Astrocyte of the hippocampus (primary cell): Measurements from ENCODE around the gene ATF7.
"Not testable (repeated sequence)": the region's sequence is repeated elsewhere in the genome, so short reads cannot be mapped to it uniquely, and the experiment has no call there.

Experiments
- DNase-seq: peaks from one replicate; pipeline ENCODE4 v3.0.0; 2011; ENCODE audit warnings: low read depth, low spot score

Gene ATF7

DNA sequence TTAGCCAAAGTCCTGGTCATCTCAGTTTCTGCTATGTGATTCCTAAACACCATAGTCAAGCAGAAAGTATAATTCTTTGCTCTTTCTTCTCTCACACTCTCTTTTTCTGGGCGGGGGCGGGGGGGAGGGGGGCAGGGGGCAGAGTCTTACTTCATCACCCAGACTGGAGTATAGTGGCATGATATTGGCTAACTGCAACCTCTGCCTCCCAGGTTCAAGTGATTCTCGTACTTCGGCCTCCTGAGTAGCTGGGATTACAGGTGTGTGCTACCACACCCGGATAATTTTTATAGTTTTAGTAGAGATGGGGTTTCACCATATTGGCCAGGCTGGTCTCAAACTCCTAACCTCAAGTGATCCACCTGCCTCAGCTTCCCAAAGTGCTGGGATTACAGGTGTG is 60.8 kb downstream of the ATF7 start:
- DNase-seq, result not testable (repeated sequence)

DNA sequence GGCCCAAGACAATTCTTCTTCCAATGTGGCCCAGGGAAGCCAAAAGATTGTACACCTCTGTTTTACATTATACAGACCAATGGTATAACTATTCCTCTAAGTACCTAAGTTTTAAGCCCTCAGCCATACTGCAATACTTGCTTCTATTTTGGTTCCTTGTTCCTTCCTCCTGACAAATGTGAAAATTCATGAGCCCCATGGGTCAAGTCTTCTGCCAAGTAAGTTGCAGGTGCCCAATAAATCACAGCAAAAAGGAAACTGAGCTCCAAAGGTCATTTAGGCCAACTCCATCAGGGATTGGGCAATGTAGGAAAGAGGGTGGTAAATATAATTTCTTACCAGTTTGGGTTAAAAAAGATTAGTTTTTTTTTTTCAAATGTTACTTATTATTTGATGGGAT is 61.2 kb downstream of the ATF7 start:
- no peak for DNase-seq

DNA sequence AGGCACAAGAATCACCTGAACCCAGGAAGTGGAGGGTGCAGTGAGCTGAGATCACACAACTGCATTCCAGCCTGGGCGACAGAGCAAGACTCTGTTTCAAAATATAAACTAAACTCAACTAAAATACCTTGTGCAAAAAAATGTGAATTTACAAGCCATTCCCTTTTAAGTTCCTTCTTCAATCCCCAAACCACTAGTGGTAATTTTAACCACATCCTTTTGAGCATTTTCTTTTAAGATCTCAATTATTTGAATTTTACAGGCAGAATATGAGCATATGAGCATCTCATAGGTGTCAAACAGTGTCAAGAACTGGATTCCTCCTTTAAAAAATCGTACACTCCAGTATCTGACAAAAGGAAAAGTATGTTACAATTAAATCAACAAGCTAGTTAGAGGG is 61.9 kb downstream of the ATF7 start:
- no peak for DNase-seq

DNA sequence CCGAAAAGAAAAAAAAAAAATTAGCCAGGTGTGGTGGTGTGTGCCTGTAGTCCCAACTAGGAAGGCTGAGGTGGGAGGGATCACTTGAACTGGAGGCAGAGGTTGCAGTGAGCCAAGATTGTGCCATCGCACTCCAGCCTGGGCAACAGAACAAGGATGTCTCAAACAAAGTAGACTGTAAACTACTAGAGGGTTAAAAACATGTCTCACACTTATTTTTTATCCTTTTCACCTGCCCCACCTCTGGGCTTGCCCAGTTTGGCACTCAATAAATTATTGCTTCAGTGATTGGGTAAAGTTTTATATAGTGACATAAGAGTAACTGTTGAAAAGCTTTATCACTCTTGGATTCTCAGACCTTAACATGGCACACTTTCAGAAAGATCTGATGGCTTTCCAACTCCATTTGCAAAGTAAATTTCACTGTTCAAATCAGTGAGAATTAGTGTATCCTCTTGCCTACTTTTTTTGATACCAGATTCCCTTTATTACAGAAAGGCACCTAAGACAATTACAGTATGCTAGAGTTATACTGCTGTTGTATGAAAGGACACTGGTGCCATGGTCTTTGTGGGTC is 62.6 kb downstream of the ATF7 start:
- no peak for DNase-seq

DNA sequence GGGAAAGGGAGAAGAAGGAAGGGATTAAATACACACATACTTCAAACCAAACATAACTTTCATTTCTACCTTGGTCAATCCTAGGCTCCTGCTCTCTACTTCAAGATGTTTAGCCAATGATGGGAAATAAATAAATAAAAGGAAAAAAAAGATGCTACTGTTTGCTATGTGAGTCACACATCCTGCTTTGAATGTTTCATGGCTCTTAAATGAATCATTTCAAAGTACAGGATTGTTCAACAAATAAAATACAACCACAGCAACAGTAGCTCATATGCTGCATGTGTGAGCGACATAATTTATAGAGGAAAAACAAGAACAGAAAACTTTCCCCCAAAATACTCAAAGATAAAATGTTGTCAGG is 64.6 kb downstream of the ATF7 start:
- DNase-seq, result peak; percentile 77

DNA sequence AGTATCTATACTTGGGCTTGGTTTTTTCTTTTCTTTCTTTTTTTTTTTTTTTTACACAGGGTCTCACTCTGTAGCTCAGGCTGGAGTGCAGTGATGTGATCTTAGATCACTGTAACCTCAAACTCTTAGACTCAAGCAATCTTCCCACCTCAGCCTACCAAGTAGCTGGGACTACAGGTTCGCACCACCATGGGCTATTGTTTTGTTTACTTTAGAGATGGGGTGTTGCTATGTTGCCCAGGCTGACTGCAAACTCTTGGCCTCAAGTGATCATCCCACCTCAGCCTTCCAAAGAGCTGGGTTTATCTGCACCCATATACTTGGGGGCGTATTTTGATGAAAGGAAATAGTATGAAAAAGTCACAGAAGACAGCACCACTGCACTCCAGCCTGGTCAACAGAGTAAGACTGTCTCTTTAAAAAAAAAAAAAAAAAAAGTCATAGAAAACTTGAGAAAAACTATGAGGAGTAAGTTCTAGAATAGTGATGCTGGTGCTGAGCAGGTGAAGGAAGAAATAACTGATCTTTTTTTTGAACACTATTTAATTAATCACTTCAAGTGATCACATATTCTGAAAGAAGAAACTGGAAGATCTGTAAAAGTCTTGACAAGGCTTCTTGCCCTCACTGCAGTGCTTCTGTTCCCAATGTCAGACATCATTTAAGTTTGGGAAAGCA is 65.1 kb downstream of the ATF7 start:
- peak; percentile 37 for DNase-seq

DNA sequence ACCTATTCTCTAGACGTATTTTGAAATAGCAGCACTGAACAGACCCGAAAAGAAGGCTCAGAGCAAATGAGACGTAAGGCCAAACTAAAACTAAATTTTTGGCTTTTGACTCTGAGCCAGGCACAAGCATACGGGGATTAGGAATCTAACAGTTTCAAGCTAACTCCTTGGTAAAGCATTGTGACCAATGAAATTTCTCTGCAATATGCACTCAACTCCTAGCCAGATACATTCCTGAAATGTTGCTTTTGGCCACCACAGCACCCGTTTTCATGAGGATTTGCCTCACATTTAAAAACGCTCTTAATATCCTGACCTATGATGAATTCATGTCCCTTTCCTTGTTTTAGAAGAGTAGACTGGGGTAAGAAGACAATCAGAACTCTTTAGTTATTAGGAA is 65.8 kb downstream of the ATF7 start:
- DNase-seq, result peak; percentile 86

DNA sequence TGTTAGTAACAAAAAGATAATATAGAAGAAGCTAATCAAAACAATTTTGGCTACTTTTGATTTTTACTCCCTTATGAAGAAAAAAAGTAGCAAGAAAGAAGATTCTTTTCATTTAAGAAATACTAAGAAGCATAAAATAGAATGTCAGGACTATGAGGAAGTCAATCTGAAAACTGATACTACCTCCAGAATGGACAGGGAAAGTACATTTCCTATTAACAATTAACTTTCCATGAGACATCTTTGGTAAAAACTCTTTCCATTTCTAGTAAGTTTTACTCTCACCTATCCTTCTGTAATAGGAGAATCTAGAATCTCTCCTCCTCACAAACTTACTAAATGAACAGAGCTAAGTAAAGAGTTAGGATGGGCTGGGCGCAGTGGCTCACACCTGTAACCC is 67.6 kb downstream of the ATF7 start:
- no peak for DNase-seq

DNA sequence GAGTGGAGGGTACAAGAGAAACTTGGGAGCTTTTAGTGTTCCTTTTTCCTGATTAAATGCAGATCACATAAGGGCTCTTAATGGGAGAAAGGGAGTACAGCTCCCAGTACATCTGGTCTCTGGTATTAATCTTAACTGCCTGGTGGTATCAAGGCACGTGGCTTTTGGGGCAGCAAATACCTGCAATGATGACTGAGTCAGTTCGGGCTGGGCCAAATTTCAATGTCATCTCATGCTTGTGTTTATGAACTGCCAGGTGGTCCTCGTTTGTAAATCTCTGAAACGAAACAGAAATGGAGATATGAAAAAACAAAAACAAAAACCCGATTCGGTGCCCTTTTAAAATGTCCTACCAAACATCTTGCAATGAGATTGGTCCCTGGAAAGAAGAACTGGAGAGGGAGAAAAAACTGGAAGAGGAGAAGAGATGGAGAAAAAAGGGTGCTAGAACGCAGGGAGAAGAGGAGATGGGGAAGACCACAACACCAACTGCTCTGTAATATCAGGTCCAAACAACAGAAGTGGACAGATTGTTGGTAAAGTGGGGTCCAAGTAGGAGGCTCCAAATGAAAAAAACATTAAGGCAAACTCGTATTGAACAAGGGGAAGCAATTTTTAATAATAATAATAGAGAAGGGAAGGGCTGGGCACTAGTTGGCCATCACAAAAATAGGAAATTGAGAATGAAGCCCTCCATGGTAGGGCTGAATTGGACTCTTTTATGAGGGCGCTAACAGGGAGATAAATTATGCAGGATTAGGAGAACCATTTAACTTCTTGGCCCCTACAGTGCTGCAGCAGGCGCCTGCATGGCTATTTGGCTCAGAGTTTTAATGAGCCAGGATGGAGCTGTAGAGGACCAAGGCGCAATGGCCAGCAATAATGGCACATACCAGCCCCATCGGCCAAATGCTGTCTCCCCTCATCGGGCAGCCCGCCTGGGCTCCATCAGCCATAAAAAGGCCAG is 73.5 kb downstream of the ATF7 start:
- DNase-seq, result no peak

DNA sequence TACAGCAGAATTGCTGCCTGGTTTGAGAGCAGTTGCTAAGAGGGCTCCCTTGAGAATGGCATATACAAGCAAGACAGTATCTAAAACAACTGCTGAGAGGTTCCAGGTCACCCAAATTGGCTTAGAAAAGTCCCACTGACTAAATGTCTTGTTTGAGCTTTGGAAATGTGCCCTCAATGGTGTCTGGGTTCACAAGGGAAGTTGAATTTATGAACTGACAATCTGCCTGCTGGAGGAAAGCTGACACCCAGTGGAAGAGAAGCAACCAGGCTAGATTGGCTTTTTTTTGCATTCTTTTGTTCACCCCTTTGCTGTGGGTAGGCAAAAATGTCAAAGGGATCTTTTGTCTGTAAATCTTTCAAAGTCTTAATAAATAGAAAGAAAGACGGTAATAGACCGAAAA is 74.3 kb downstream of the ATF7 start:
- DNase-seq, result peak; percentile 34

DNA sequence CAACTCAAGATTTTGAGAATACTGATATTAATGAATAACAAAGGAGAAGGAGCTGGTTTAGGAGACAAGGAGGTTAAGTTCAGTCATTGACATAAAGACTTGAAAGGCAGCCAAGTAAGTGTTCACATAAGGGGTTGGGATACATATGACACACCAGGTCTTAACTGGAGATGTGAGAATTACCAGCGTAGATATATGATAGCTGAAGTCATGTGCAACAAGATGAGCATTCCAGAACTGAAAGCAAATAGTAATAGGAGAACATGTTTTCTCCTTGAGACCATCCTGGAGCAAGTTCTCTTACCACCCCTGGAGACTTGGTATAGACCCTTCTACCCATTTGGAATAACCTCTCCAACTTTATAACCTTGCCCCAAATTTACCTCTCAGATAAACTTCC is 75.6 kb downstream of the ATF7 start:
- DNase-seq, result no peak

DNA sequence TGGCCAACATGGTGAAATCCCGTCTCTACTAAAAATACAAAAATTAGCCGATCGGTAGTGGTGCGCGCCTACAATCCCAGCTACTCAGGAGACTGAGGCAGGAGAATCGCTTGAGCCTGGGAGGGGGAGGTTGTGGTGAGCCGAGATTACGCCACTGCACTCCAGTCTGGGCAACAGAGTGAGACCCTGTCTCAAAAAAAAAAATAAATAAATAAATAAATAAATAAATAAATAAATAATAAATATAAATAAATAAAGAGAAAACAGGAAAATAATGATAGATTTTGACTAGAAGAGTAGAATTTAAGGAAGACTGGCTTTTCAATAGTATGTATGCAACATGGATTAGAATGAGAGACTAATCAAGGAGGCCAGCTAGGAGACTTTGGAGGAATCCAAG is 76.1 kb downstream of the ATF7 start:
- DNase-seq, result not testable (repeated sequence)

DNA sequence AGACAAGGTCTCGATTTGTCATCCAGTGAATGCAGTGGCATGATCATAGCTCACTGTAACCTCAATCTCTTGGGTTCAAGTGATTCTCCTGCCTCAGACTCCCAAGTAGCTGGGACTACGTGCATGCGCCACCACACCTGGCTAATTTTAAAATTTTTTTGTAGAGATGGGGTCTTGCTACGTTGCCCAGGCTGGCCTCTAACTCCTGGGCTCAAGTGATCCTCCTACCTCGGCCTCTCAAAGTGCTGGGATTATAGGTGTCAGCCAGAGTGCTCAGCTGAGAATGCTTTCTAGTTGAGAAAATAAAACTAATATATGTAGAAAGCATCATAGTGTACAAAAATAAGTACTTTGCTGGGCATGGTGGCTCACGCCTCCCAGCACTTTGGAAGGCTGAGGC is 77.8 kb downstream of the ATF7 start:
- DNase-seq, result not testable (repeated sequence)

DNA sequence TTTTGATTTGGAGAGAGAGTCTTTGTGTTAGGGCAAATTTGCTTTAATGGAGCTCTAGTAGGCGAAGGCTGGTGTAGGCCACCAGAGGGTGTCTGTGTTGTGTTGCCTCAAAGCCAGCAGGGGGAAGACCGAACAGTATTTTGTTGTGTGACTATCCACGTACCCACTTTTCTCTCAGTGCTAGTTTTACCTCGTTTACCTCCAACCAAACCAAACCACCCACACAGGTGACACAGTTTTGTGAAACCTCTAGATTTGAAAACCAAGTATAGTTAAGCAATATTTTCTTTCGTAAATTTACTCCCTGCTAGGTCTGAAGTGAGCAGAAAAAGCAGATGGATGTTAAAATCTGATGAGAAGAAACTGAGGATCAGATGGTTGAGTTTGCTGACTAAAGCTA is 82.6 kb downstream of the ATF7 start:
- peak; percentile 84 for DNase-seq

DNA sequence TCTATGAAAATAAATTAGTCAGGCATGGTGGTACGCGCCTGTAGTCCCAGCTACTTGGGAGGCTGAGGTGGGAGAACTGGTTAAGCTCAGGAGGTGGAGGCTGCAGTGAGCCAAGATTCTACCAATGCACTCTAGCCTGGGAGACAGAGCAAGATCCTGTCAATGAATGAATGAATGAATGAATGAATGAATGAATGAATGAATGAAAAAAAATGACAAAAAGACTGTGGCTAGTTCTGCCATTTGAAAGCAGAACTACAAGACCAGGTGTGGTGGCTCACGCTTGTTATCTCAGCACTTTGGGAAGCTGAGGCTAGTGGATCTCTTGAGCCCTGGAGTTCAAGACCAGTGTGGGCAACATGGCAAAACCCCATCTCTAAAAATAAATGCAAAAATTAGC is 86.7 kb downstream of the ATF7 start:
- DNase-seq, result no peak

DNA sequence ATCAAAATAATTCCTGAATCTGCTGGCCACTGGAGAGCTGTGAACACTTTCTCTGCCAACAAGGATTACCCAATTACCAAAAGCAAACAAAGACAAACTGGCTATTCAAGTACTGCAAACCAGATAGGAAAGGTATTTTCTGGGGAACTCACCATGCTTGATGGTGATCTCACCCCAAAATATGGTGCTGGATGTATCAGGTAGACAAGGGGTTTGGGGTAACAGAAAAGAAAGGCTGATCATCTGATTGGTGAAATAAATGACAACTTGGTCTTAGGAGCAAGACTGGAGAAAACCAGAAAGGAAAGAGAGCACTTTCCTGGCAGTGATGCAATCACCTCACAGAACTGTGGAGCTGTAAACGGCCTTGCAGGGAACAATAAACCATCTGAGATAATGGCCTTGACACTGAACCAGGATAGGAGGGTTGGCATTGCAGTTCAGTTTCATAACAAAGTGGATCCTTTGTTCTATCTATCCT is 87.9 kb downstream of the ATF7 start:
- peak; percentile 33 for DNase-seq

DNA sequence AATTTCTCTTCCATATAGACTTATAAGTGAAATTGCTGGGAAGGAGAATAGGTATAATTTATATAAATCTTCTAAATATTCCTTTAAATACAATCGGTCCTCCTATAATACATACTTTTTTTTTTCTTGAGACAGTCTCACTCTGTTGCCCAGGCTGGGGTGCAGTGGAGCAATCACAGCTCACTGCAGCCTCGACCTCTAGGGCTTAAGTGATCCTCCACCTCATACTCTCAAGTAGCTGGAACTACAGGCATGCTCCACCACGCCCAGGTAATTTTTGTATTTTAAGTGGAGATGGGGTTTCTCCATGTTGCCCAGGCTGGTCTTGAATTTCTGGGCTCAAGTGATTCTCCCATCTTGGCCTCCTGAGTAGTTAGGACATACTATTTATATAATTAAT is 89.2 kb downstream of the ATF7 start:
- DNase-seq, result no peak

DNA sequence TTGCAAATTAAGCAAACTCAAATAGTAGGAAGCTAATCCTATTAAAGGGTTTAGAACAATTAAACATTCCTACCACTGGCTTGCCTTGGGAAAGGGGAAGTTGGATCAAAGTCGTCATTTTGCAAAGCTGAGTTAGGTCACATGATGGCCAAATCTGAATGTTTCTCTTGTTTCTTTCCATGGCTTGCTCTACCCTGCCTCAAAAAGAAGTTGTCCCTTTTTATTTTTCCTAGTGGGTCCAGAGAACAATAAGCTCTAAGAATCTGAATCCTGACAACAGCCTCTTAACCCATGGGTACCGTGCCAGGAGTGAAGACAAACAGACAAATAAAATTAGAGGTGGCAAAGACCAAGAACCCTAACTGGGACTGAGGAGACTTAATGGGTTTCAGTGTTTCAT is 92.7 kb downstream of the ATF7 start:
- DNase-seq, result no peak

DNA sequence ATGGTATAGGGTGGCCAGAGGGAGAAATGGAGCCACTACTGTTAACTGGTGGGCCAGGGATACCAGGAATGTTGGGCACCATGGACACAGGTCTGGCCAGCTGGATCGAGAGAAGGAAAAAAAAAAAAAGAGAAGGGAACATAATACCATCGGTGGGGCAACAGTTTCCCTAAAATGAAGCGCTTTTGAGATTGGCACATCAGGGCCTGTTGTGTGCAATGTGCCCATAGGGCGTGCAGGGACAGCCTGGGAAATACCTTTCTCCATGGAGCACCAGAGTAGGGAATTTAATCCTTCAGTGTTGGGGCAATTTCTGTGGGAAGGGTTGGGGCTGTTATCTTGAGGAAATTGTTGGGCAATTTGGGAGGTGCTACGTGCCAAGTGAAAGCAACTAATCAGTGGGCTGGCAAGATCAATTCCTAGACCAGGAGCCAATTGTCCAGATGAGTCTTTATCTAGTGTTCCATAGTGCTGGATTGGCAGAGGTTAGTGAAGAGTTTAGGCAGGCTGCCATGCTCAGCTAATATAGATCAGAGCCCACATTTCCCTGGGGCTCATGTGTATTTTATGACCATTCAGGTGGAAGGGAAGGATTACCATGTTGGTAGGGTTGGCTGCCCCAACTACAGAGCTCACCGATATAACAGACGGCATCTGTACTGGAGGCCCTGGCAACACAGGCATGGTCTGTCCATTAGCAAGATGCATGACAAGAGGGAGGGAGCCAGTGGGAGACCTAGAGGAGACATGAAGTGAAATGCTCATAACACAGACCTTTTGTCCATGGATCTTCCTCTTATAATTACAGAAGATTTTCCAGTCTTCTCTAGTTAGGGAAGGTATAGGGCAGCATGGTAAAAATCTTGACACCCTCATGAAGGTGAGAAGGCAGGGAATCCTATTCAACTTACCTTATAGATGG is 93.4 kb downstream of the ATF7 start:
- DNase-seq, result no peak

DNA sequence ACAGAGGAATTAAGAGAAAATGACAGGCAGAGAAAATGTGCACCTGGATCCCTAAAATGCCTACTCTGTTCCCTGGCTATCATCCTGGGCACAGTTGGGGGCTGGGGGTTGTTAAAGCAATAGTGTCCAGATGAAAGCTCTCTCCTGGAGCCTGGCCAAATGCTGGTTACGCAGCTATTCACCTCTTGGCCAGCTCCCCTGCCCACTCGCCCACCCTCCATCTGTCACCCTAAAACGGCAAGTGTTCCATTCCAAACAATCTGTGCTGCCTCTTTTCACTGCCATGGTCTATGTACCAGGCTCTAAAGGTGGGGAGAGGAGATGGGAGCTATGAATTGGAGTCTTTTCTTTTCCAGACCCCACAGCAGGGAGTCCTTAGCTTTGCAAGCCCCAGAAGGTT is 94.2 kb downstream of the ATF7 start:
- DNase-seq, result no peak

DNA sequence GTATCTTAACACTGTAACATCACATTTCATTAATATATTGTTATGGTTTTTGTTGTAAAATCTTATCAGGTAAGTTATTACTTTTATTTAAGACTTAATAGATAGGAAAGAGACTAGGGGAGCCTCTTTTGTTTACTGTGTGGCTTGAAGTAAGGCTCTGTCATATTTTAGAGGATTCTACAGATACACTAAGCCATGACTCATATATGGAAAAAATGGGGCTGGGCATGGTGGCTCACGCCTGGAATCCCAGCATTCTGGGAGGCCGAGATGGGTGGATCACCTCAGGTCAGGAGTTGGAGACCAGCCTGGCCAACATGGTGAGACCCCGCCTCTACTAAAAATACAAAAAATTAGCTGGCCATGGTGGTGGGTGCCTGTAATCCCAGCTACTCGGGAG is 95.3 kb downstream of the ATF7 start:
- peak; percentile 29 for DNase-seq

DNA sequence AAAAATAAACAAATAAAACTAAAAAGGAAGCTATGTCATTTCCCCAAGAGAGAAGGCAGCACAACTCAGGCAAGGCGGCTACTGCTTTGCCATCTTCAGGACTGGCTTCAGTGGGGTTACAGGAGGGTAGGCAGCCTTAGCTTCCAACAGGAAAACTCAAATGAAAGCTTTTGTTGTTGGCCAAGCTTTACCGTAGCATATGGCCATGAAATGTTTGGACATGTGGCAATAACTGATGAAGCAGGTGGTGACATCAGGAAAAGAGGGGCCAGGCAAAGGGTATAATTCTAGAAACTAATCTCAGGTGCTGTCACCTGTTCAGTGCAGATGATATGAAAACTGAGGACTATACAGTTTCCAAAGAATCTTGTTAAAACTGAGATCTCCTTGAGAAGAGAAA is 96.1 kb downstream of the ATF7 start:
- no peak for DNase-seq
